Measurements from ENCODE around the gene CUTA.
A peak's percentile ranks its signal among the peaks of the same experiment; 100 is the strongest.

CUTA gene

GRCh38 chr6:33439956-33440648, 22.2 kb upstream of the CUTA start:
- DNase-seq (ENCODE audit: low read depth, low spot score) = no peak

- DNase-seq (ENCODE audit: low read depth, low spot score) = no peak
These were observed 21.2 kb upstream of the CUTA start for GRCh38 chr6:33438978-33439594.

- DNase-seq (ENCODE audit: low read depth, low spot score) = no peak
These were observed 19.8 kb upstream of the CUTA start for GRCh38 chr6:33437666-33438065.

- DNase-seq (ENCODE audit: low read depth, low spot score) = no peak
These were observed 17.1 kb upstream of the CUTA start for GRCh38 chr6:33434961-33435360.

- DNase-seq (ENCODE audit: low read depth, low spot score) = no peak
These were observed 15.8 kb upstream of the CUTA start for GRCh38 chr6:33433544-33434191.

GRCh38 chr6:33433001-33433543, 15.2 kb upstream of the CUTA start:
- no peak for DNase-seq (ENCODE audit: low read depth, low spot score)

GRCh38 chr6:33432546-33432945, 14.6 kb upstream of the CUTA start:
- no peak for DNase-seq (ENCODE audit: low read depth, low spot score)

GRCh38 chr6:33431880-33432541, 14.1 kb upstream of the CUTA start:
- DNase-seq (ENCODE audit: low read depth, low spot score) = no peak

- DNase-seq (ENCODE audit: low read depth, low spot score) = peak; percentile 72
These were observed 13.3 kb upstream of the CUTA start for GRCh38 chr6:33430991-33431879.

GRCh38 chr6:33430334-33430733, 12.4 kb upstream of the CUTA start:
- DNase-seq (ENCODE audit: low read depth, low spot score) = no peak

GRCh38 chr6:33429750-33430052, 11.8 kb upstream of the CUTA start:
- DNase-seq (ENCODE audit: low read depth, low spot score) = no peak

- no peak for DNase-seq (ENCODE audit: low read depth, low spot score)
These were observed 11.3 kb upstream of the CUTA start for GRCh38 chr6:33428966-33429749.

- DNase-seq (ENCODE audit: low read depth, low spot score) = no peak
These were observed 10.5 kb upstream of the CUTA start for GRCh38 chr6:33428224-33428965.

GRCh38 chr6:33427585-33428223, 9.8 kb upstream of the CUTA start:
- DNase-seq (ENCODE audit: low read depth, low spot score) = no peak

- no peak for DNase-seq (ENCODE audit: low read depth, low spot score)
These were observed 8.9 kb upstream of the CUTA start for GRCh38 chr6:33426590-33427511.

GRCh38 chr6:33425668-33426577, 8.0 kb upstream of the CUTA start:
- DNase-seq (ENCODE audit: low read depth, low spot score) = peak; percentile 47
